SU-DHL-6 (cell line): ENCODE data around the gene FAS.

Source experiments
- H2AFZ ChIP-seq: fragments of 200-600 bp; sonication (generic); 2 replicates; pipeline ENCODE4 v1.6.1; 2014; ENCODE audit warnings: low read depth, mild to moderate bottlenecking, moderate library complexity, mixed read lengths, antibody characterized with exemption, low read length; ENCODE audit not compliant: severe bottlenecking
- H3F3A ChIP-seq: fragments of 200-600 bp; shearing (Covaris generic); 2 replicates; pipeline ENCODE4 v1.6.0; 2016; ENCODE audit warnings: antibody characterized with exemption, mild to moderate bottlenecking; ENCODE audit not compliant: insufficient read depth
- H3K27ac ChIP-seq: fragments of 200-600 bp; sonication (generic); 2 replicates; pipeline ENCODE4 v1.5.1; 2016; ENCODE audit warnings: low read depth, mild to moderate bottlenecking, low read length, moderate library complexity, mixed read lengths
- H3K27me3 ChIP-seq: fragments of 200-600 bp; sonication (generic), shearing (Covaris generic); 2 replicates; pipeline ENCODE4 v1.6.0; 2014; ENCODE audit warnings: mild to moderate bottlenecking, low read length
- H3K36me3 ChIP-seq: fragments of 200-600 bp; sonication (generic); 2 replicates; pipeline ENCODE4 v1.6.1; 2014; ENCODE audit warnings: mild to moderate bottlenecking, low read length, mixed read lengths
- H3K4me2 ChIP-seq: fragments of 300-600, 200-600 bp; shearing (Covaris generic), sonication (generic); 2 replicates; pipeline ENCODE4 v1.6.0; 2014; ENCODE audit warnings: low read length, low read depth, mild to moderate bottlenecking; ENCODE audit not compliant: poor library complexity, severe bottlenecking
- H3K4me3 ChIP-seq: fragments of 200-600 bp; sonication (generic); 2 replicates; pipeline ENCODE4 v1.5.1; 2014; ENCODE audit warnings: antibody characterized with exemption, low read length, mild to moderate bottlenecking, mixed read lengths; ENCODE audit not compliant: insufficient read depth, poor library complexity, severe bottlenecking
- H3K79me2 ChIP-seq: fragments of 200-600 bp; sonication (generic); 2 replicates; pipeline ENCODE4 v1.6.1; 2014; ENCODE audit warnings: mild to moderate bottlenecking, low read length, moderate library complexity; ENCODE audit not compliant: insufficient read depth
- H3K9ac ChIP-seq: fragments of 200-600 bp; sonication (generic); 2 replicates; pipeline ENCODE4 v1.7.0; 2014; ENCODE audit warnings: mild to moderate bottlenecking, low read length
- H3K9me2 ChIP-seq: fragments of 200-600 bp; sonication (generic); replicated peaks from 2 replicates; pipeline ENCODE4 v1.6.1; 2014; ENCODE audit warnings: low read length; ENCODE audit not compliant: insufficient read depth
- H3K9me3 ChIP-seq: fragments of 200-600 bp; sonication (generic); 2 replicates; pipeline ENCODE4 v1.6.1; 2014; ENCODE audit warnings: low read length, mixed read lengths; ENCODE audit not compliant: insufficient read depth
- H4K20me1 ChIP-seq: fragments of 200-600 bp; sonication (generic); 2 replicates; pipeline ENCODE4 v1.6.1; 2014; ENCODE audit warnings: low read depth, mild to moderate bottlenecking, antibody characterized with exemption, low read length, moderate library complexity, mixed read lengths
- EZH2phosphoT487 ChIP-seq: fragments of 200-600 bp; sonication (generic), shearing (Covaris generic); conservative IDR thresholded peaks from 2 replicates; pipeline ENCODE4 v1.6.1; 2018; ENCODE audit warnings: mild to moderate bottlenecking, antibody characterized with exemption, low read length, moderate library complexity, mixed read lengths
- TF ChIP-seq, protein P1 (sequence below): fragments of 200-600 bp; sonication (generic); IDR thresholded peaks from one replicate; pipeline ENCODE4 v1.5.1; 2017; ENCODE audit warnings: antibody characterized with exemption, mild to moderate bottlenecking, low read length, moderate library complexity; ENCODE audit not compliant: insufficient read depth, poor library complexity, severe bottlenecking

The FAS gene

DNA sequence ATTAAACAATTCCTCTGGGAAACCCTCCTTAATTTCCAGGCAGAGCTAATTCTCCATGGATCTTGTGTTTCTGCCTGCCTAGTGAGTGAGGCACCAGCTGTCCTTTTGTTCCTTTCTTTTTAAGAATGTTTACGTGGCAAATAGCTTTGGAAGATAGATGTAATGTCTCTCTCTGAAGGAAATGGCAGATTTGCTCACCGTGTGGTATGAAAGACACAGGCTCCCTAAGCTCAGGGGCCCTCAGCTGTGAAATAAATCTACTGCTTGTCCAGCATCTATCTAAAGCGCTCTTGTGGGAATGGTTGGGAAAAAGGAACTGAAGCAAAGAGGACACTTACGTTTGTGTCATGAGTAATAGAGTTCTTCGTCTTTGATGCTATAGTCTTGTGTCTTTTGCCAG lies 64.6 kb downstream of the FAS start:
- no peaks in the 10 kb centered on the region for H4K20me1 ChIP-seq
- H3K36me3 ChIP-seq, result no peaks in the 10 kb centered on the region
- no peaks in the 10 kb centered on the region for H3K79me2 ChIP-seq
- H3K27ac ChIP-seq, result no peak overlapping the region
- no peak overlapping the region for H3K4me3 ChIP-seq
- H3K9me3 ChIP-seq, result no peaks in the 10 kb centered on the region
- TF ChIP-seq EZH2phosphoT487, result no peak
- TF ChIP-seq, protein P1, sequence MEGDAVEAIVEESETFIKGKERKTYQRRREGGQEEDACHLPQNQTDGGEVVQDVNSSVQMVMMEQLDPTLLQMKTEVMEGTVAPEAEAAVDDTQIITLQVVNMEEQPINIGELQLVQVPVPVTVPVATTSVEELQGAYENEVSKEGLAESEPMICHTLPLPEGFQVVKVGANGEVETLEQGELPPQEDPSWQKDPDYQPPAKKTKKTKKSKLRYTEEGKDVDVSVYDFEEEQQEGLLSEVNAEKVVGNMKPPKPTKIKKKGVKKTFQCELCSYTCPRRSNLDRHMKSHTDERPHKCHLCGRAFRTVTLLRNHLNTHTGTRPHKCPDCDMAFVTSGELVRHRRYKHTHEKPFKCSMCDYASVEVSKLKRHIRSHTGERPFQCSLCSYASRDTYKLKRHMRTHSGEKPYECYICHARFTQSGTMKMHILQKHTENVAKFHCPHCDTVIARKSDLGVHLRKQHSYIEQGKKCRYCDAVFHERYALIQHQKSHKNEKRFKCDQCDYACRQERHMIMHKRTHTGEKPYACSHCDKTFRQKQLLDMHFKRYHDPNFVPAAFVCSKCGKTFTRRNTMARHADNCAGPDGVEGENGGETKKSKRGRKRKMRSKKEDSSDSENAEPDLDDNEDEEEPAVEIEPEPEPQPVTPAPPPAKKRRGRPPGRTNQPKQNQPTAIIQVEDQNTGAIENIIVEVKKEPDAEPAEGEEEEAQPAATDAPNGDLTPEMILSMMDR, result no peak
- no peak overlapping the region for H3K9ac ChIP-seq
- no peaks in the 10 kb centered on the region for H3K27me3 ChIP-seq
- H3K4me2 ChIP-seq, result no peak overlapping the region
- no peak overlapping the region for H2AFZ ChIP-seq
- no peaks in the 10 kb centered on the region for H3F3A ChIP-seq
- no peaks in the 10 kb centered on the region for H3K9me2 ChIP-seq

DNA sequence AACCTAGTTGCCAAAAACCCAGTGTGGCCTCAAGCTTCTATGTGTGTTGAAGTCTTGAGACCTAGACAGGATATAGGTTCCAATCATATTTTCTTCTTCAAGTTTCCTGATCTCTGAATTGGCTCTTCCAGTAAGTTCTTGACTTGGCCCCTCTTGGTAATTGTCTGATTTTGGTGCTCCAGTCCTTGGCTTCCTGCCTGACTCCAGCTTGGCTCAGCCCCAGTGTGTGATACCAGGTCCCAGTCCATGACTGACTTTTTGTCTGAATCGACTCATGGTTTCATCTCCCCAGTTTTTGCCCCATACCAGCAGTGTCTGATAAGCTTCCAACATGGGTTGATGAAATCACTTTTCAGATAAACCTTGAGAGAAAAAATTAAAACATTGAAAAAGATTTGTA lies 72.3 kb downstream of the FAS start:
- no peak for TF ChIP-seq EZH2phosphoT487
- TF ChIP-seq, protein P1, result no peak
- no peaks in the 10 kb centered on the region for H3F3A ChIP-seq
- H4K20me1 ChIP-seq, result no peaks in the 10 kb centered on the region
- H3K27ac ChIP-seq, result no peak overlapping the region
- no peak overlapping the region for H3K4me3 ChIP-seq
- H3K27me3 ChIP-seq, result no peaks in the 10 kb centered on the region
- H2AFZ ChIP-seq, result no peak overlapping the region
- no peaks in the 10 kb centered on the region for H3K9me3 ChIP-seq
- H3K9me2 ChIP-seq, result no peaks in the 10 kb centered on the region
- no peaks in the 10 kb centered on the region for H3K36me3 ChIP-seq
- no peaks in the 10 kb centered on the region for H3K79me2 ChIP-seq
- no peak overlapping the region for H3K4me2 ChIP-seq
- no peak overlapping the region for H3K9ac ChIP-seq

DNA sequence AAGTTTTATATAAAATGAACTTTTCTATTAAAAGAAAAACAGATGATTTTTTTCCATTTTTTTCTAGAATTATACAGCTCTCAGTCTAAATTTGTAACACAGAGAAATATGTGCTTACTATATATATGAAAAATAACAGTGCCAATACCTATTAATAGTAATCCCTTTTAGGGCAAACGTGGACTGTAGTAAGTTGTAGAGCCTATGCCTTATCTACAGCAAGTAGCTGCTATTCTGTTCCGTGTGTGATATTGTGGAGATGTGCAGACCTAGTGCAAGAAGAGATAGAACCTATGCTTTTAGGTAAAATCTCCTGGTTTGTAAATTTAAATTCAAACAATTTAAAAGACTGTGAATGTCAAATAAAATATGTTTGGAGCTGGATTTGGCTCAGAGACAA lies 72.9 kb downstream of the FAS start:
- H3K9me3 ChIP-seq, result no peaks in the 10 kb centered on the region
- no peaks in the 10 kb centered on the region for H3F3A ChIP-seq

More for the DNA sequence above, 72.9 kb downstream of the FAS start:
- no peak overlapping the region for H2AFZ ChIP-seq
- H3K27ac ChIP-seq, result no peak overlapping the region
- H3K9ac ChIP-seq, result no peak overlapping the region
- H4K20me1 ChIP-seq, result no peaks in the 10 kb centered on the region
- H3K4me3 ChIP-seq, result no peak overlapping the region
- H3K36me3 ChIP-seq, result no peaks in the 10 kb centered on the region
- no peaks in the 10 kb centered on the region for H3K27me3 ChIP-seq
- H3K4me2 ChIP-seq, result no peak overlapping the region
- no peaks in the 10 kb centered on the region for H3K79me2 ChIP-seq
- TF ChIP-seq, protein P1, result no peak
- no peak for TF ChIP-seq EZH2phosphoT487
- H3K9me2 ChIP-seq, result no peaks in the 10 kb centered on the region
